HG02852 (cell line): Measurements from ENCODE around the gene RNU5D-1.
"Not testable (repeated sequence)": the region's sequence is repeated elsewhere in the genome, so short reads cannot be mapped to it uniquely, and the experiment has no call there.

ENCODE experiments used
- ATAC-seq: cut with Tn5 transposase; IDR thresholded peaks from one replicate; pipeline ENCODE4 v1.9.1; 2021; ENCODE audit warnings: mild to moderate bottlenecking, moderate library complexity; ENCODE audit not compliant: unreplicated experiment

RNU5D-1 gene

GRCh38 chr1:44730741-44731512, at the start of gene RNU5D-1:
Gene RNU5D-1 (minus strand): TSS chr1:44731170.
- ATAC-seq, result peak; percentile 67

- no peak for ATAC-seq
Measured at GRCh38 chr1:44780583-44781121, 49.7 kb upstream of the RNU5D-1 start.

GRCh38 chr1:44778705-44779576, 48.0 kb upstream of the RNU5D-1 start:
- ATAC-seq, result no peak

- no peak for ATAC-seq
Measured at GRCh38 chr1:44777969-44778635, 47.1 kb upstream of the RNU5D-1 start.

GRCh38 chr1:44777547-44777946, 46.6 kb upstream of the RNU5D-1 start:
- no peak for ATAC-seq

- no peak for ATAC-seq
Measured at GRCh38 chr1:44776730-44777068, 45.7 kb upstream of the RNU5D-1 start.

- ATAC-seq, result peak; percentile 21
Measured at GRCh38 chr1:44775930-44776729, 45.2 kb upstream of the RNU5D-1 start.

GRCh38 chr1:44775078-44775929, 44.3 kb upstream of the RNU5D-1 start, which contains the start of gene RPS8:
Gene RPS8 (plus strand): TSS chr1:44775540. CDS start chr1:44775597, 57 bp downstream.
- peak; percentile 75 for ATAC-seq

- not testable (repeated sequence) for ATAC-seq
Measured at GRCh38 chr1:44766421-44766820, 35.5 kb upstream of the RNU5D-1 start.

- no peak for ATAC-seq
Measured at GRCh38 chr1:44760876-44761275, 29.9 kb upstream of the RNU5D-1 start.

GRCh38 chr1:44759077-44759476, 28.1 kb upstream of the RNU5D-1 start:
- no peak for ATAC-seq

GRCh38 chr1:44757420-44757819, 26.4 kb upstream of the RNU5D-1 start:
- peak; percentile 64 for ATAC-seq

- ATAC-seq, result no peak
Measured at GRCh38 chr1:44747878-44748277, 16.9 kb upstream of the RNU5D-1 start.

- no peak for ATAC-seq
Measured at GRCh38 chr1:44743211-44743610, 12.2 kb upstream of the RNU5D-1 start.

GRCh38 chr1:44740179-44740617, 9.2 kb upstream of the RNU5D-1 start:
- no peak for ATAC-seq

GRCh38 chr1:44739307-44740178, 8.6 kb upstream of the RNU5D-1 start, which contains the start of gene KIF2C:
Gene KIF2C (plus strand): TSS chr1:44739837. CDS start chr1:44739933, 96 bp downstream.
- peak; percentile 96 for ATAC-seq

GRCh38 chr1:44738953-44739306, 8.0 kb upstream of the RNU5D-1 start:
- not testable (repeated sequence) for ATAC-seq

- no peak for ATAC-seq
Measured at GRCh38 chr1:44735992-44736391, 5.0 kb upstream of the RNU5D-1 start.
